HEK293T (cell line): ENCODE measurements around the gene NF1.

ENCODE experiments used
- BHLHE40 ChIP-seq: fragments of 450-650 bp; IDR thresholded peaks from 2 replicates; pipeline ENCODE4 v1.6.1; 2016; ENCODE audit warnings: mild to moderate bottlenecking, moderate library complexity, borderline replicate concordance
- FOXA1 ChIP-seq: fragments of 450-650 bp; IDR thresholded peaks from 2 replicates; pipeline ENCODE4 v1.6.1; 2016; ENCODE audit warnings: mild to moderate bottlenecking
- FOXM1 ChIP-seq: fragments of 450-650 bp; IDR thresholded peaks from 2 replicates; pipeline ENCODE4 v1.6.1; 2017; ENCODE audit warnings: mild to moderate bottlenecking, borderline replicate concordance
- PKNOX1 ChIP-seq: fragments of 450-650 bp; IDR thresholded peaks from 2 replicates; pipeline ENCODE4 v1.6.1; 2016
- SUZ12 ChIP-seq: fragments of 450-650 bp; IDR thresholded peaks from 2 replicates; pipeline ENCODE4 v1.6.1; 2016; ENCODE audit warnings: mild to moderate bottlenecking

GRCh38 chr17:31311526-31311925 lies 216.7 kb downstream of the NF1 start:
- TF ChIP-seq PKNOX1 = no peak
- no peak for TF ChIP-seq FOXA1
- no peak for TF ChIP-seq BHLHE40
- no peak for TF ChIP-seq SUZ12
- TF ChIP-seq FOXM1 = no peak
